Hepatic stellate cell (primary cell): ENCODE results near the gene FANCC.

Source experiments
- DNase-seq: peaks from one replicate; pipeline ENCODE4 v3.0.0; 2011; ENCODE audit warnings: low spot score

FANCC gene

DNA sequence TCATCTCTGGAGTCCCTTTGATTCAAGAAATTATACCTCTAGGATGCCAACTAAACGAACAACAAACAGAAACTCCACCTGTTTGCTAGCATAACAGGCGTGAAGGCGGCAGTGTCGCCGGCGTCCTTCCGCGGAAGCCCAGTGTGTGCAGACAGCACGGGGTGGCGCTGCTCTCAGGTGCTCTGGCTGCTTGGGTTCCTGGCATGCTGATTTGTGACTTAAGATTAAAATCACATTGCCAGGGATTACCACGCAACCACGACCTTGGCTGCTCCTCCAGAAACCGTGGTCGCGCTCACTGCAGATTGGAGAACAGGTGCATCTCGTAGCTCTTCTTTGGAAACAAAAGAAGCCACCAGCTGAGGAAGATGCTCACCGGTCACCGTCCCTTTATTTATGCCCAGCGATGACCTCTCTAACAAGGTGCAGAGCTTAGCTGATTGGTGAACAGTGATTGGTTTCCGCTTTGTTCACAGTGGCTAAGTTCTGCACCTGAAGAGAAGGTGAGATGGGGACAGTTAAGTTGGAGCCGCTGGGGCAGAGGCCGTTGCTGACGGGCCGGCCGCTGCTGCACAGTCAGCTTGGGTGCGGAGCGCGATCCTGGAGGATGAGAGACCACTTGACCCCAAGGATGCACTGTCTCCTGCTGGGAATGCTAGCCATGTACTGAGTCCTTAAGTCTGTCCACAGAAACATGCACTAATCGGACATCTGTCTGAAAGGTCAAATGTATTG is 232.3 kb downstream of the FANCC start:
- no peak for DNase-seq

DNA sequence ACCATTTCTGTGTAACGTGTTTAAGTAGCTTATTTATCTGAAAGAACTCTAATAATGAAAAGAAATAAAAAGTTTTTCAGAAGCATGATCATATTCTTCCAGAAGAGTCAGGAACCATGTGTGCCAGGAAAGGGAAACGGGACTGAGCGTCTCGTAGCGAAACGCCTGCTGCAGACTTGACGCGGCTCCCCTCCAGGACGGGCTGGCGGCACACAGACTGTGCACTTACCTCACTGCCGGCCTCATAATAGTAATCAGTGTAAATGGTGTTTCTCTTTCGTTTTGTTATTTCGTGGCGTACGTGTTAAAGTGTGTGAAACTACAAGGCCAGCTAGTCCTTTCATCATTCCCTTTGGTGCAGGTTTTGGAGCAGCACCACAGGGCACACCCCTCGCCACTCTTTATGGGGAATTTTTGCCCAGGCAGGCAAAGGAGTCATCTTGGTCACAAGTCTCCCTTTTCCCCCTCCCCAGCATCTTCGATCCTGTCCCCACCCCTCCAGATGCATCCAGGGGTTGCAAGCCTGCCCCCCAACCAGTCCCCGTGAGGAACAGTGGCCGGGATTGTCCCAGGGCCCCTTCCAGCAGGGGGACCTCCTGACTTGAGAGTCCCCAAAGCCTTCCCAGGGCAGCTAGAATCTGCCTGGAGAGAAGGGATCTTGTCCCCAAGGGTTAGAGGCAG is 233.1 kb downstream of the FANCC start:
- no peak for DNase-seq

DNA sequence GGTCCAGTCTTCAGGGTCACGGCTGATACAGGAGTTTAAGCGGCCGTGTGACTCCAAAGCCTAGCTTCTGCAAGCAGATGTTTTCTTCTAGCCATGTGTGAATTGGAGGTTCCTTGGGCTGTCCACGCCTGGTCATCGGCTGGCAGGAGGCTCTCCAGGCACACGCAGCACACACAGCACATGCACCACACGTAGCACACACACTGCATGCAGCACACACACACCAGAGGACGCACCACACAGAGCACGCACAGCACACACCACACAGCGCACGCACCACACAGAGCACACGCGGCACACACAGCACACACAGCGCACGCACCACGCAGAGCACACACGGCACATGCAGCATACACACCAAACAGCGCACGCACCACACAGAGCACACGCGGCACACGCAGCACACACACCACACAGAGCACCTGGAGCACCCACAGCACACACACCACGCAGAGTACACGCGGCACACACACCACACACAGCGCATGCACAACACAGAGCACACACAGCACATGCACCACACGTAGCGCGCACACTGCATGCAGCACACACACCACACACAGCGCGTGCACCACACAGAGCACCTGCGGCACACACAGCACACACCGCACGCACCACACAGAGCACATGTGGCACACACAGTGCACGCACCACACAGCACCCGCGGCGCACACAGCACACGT is 234.3 kb downstream of the FANCC start:
- no peak for DNase-seq

DNA sequence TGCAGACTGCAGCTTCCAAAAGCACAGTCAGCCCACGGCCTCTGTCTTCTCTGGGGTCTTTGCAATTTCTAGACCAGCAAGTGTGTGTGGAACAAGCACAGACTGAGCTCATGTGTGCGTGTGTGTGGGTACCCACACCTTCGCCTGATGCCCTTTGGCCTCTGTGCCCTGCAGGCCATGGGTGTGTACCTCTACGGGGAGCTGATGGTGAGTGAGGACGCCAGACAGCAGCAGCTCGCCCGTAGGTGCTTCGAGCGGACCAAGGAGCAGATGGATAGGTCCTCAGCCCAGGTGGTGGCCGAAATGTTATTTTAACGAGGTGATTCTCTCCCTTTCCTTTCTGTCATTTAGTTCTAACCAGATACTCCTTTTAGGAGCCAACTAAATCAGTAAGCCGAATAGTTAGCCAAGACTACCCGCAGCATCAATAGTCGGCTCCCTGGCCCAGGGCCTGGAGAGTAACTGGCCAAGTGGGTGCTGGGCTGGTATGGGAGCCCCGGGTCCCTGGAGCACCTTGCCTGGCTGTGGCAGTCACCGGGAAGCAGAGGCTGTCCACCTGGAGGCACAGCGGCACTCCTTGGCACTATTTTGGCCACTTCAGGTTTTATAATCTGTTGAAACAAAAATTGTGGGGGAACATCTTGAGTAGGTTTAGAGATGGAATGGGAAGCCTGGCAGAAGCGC is 235.0 kb downstream of the FANCC start:
- DNase-seq = no peak

DNA sequence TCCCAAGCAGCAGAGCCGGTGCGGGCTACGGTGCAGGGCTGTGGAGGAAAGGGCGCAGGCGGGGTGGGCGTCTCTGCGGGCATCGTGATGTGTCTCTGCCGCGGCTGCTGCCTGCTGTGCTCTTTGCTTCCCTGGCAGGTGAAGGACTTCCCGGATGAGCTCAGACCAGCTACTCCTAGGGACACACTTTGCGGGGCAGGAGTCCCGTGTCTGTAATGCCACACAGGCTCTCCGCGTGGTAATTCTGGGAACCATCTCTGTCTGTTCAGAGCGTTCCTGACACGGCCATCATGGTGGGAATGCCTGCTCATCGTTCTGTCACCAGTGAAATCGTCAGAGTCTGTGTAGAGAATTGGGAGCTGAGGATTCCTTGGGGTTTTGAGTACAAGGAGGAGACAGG is 235.5 kb downstream of the FANCC start:
- no peak for DNase-seq

DNA sequence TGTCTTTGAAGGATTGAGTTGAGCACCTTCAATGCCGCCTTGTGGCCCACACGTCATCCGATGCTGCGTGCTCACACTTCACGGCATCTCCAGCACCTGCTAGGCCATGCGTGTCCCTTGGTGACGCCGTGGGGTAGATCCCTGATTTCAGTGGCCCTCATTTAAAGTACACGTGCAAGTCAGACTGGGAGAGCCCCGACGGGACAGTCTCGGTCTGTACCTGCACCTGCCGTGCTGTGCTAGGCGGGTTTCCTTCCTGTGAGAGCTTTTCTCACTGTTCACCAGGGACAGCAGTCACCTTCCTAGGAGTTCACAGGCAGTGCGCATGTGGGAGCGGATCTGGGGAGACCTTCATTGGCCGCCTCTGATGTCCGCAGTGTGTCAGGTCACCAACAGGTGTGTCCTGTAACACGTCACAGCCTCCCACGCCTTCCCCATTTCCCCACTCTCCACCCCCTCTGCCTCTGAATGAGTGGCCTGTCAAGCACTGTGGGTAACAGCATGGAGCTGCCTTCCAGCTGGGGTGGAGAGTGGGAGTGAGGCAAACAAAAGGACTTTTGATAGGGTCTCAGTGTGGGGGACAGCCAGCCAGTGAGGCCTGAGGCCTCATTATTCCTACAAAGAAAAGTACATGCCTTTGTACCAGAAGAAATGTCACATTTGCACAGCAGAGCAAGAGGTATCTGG is 236.4 kb downstream of the FANCC start:
- no peak for DNase-seq

DNA sequence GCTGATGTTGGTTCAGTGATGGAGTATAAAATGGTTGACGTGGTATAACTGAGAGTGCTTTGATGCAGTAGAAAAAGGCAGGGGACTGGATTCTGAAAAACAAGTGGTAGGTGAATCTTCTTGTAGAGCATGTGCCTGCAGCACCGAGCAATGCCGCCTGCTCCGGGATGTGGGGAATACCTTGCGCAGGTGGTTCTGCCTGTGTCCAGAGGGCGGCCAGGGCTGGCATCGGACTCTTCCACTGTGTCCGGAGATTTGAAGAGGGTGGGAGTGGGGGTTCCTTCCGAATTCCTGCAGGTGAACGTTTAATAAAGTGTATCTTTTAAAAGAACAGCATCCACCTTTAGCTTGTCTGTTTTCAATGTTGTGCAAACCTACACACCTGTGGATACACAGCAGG is 238.0 kb downstream of the FANCC start:
- no peak for DNase-seq

DNA sequence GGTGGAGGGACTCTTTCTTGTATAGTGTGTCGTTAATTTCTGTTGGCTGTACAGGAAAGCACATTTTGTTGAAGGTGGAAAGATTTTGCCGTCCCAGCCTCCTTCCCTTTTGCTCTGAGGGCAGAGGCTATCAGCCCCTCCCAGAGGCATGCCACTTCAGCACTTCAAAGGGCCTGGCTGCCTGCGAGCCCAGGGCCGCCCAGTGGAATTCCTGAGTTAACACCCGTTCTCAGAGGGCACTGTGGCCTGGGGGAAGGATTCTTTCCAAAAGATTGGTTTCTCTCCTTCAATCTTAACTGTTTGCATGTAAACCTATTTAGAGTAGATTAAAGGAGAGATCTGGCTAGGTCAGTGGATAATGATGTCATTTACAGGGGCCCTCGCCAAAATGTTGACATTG is 238.6 kb downstream of the FANCC start:
- no peak for DNase-seq

DNA sequence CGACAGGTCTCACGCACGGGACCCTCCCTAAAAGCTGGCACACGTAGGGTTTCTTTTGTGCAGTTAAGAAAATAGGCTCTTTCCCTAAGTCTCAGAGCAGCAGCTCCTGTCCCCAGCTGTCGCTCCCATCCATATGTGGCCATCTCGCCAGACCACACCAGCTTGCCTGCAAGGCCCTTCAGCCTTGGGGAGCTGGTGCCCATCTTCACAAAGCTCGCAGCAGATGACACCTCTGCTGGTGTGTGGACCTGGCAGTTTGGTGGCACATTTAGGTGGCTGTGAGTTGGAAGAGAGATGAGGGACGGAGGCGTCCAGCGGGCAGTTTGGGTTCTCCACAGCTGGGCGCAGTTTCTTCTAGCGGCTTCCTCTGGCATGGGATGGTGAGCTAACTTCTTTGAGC is 239.0 kb downstream of the FANCC start:
- DNase-seq = no peak

DNA sequence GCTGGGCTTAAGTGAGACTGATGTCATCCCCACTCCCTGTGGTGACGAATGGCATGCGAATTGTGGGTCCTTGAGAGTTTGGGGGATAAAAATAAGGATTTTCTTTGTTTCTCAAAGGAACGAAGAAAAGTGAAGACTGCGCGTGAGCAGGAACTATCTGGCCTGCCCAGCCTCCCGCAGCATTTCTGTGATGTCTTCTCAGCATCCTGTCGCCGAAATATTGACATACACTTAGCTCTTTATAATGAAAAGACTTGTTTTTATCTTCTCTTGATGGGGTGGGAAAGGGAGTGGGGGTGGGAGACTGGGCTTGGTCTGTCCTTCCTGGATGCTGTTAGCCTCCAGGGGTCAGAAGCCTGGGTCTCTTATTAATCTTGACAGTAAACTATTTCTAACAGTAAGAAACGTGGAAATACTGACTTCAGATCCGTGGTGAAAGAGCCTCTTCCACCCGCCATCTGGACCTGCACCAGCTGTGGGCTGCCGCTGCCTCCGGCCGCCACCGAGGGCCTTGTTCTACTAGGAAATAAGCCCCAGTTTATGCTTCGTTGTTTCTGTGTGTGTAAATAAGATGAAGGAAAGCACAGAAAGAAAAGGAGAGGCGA is 239.6 kb downstream of the FANCC start:
- DNase-seq = no peak

DNA sequence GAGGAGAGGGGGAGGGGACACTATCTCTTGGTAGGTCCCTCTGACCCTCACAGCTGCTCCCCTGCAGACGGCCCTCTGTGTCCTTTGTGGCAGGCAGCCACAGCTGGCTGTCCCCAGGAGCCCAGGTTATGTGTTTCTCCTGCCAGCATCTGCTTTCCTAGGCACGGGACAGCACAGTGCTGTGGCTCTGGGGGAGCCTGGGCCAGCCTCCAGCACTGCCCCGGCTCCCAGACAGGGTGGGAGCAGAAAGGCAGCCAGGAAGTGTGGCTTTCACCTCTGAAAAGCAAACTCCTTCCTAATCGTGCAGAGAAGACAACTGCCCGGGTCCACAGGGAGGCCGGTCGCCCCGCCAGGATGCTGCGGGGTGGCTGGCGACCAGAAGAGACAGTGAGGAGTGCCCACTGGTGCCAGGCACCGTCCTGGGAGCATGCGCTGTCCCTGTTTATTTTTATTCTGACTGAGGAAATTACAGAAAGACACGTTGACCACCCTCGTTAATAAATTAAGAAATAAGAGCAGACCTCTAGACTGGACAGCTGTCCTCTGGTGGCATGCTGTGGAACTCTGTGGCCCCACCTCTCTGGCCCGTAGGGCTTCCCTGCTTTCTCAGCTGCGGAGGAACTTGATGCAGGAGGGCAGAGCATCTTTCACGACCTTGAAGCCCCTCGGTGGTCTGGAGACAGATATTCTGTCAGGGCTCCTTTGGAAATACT is 240.3 kb downstream of the FANCC start:
- no peak for DNase-seq

DNA sequence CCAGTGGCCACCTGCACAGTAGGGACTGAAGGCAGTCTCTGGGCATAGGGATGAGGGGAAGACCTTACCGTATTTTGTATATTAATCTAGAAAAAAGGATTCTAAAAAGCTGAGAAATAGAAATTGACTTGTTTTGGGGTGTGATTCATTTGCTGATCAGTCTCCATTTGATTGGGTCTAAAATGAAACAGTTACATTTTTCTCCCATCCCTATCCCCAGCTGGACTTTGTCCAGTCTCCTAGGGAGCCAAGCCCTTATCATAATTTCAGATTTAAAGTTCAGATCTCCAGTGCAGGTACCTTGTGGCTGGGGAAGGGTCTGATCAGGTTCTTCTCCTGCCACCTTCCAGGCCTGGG is 240.8 kb downstream of the FANCC start:
- no peak for DNase-seq

DNA sequence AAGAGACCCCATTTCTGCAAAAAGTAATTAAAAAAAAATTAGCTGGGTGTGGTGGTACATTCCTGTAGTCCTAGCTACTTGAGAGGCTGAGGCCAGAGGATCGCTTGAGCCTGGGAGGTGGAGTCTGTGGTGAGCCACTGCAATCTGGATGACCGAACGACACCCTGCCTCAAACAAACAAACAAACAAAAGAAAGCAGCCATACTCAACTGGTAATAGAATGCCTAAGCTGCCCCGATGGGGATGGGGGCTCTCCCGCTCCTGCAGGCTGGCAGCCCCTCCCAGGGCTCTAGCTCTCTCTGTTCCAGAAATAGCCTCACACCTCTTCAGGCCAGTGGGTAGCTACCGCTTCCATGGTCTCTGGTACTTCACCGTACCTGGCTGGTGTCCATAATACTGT is 241.8 kb downstream of the FANCC start:
- no peak for DNase-seq

DNA sequence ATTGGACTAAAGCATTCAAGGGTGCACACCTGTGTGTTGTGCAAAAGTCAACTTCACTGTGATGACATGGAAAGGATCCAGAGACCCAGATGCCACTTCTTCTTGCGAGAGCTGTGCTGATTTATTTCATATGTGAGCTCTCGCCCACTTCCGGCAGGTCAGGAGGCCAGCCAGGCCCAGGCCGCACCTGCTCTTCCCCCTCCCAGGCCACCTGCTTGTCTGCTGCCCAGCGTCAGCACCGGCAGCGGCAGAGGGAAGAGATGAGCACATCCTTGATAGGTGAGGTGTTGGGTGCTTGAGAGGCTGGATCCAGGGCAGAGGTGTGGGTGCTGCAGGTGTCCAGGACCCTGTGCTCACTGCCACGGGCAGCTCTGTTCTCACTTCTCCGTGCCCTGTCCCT is 242.9 kb downstream of the FANCC start:
- DNase-seq = no peak

DNA sequence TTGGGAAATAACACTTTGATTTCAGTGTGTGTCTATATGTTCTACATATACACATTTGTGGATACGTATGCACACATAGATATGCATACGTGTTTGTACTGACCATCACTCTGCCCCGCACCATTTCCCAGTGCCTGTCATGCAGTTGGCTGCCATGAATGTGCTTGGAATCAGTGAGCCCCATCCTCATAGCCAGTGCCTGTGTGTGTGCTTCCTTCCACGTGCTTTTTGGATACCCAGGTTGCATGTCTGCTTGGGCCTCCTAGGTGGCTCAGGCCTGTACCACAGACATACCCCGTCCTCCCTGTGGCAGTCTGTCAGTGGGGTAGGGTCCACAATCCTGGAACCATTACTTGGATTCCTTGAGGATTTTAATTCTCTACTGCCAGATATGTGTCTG is 243.6 kb downstream of the FANCC start:
- no peak for DNase-seq

DNA sequence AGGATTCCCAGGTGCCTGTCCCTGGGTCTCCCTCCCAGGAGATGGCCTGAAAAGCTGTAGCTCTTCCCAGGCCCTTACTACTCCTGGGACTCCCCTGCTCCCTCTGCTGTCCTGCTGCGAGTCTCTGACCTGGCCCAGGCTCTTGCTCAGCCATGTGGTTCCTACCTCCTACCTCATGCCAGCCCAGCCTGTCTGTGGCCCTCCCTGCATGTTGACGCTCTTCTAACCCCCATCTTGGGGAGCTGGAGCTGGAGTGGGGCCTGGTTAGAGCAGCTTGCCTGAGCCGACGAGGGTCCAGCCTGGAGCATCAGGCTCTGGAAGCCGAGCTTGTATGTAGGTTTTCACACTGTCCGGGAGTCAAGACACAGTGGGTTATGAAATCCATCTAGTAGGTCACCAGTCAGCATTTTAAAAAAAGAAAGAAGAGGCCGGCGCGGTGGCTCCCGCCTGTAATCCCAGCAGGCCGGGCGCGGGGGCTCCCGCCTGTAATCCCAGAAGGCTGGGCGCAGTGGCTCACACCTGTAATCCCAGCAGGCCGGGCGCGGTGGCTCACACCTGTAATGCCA is 244.4 kb downstream of the FANCC start:
- DNase-seq = no peak

DNA sequence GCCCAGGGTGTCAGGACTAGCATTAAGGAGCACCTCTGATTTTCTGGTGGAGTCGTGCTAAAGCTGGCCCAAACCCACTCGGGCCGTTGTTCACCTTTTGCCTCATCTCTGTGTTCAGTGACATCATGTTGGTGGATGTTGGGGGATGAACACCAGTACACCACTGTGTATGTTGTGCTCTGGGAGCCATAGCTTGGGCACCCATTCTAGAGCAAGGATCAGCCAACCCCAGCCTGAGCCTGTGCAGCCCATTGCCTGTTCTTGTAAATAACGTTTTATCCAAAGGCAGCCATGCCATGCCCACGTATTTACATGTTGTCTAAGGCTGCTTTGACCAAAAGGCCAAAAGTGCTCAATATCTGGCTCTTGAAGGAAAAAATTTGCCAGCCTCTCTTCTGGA is 245.6 kb downstream of the FANCC start:
- no peak for DNase-seq

DNA sequence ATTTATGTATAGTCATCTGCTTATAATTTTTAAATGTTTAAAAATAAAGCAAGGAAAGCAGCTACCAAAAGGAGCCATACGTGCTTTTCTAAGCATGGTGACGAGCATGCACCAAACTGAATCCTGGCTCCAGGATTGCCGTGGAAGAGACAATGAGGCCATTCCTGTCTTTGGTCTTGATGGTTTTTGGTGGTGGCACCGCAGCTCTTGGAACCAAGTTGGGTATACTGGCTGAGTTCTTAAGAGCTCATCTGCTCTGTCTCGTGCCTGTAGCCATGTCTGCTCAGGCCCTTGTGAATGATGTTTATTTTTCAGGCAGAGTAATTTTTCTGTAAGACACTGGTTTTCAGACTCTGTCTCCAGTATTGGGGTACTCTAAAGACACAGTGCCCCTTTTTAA is 246.1 kb downstream of the FANCC start:
- DNase-seq = no peak

DNA sequence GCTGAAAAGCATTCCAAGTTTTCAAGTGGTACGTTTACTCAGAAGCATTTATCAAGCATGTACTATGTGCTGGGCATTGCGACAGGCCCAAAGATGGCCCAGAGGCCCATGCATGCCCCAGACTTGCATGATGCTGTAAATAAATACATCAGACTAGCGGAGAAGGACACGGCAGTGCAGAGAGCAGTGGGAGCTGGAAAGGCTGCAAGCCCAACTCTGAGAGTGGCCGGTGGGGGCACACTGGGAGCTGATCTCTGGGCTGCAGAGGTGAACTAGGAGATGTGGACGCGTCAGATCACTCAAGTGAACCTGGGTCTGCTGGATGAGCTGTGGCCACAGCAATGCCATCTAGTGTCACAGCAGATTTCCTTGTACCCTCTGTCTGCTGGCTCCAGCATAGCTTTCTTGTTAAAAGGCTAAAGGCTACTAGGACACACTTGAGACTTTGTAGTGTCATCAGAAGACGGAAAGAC is 246.9 kb downstream of the FANCC start:
- DNase-seq = no peak

DNA sequence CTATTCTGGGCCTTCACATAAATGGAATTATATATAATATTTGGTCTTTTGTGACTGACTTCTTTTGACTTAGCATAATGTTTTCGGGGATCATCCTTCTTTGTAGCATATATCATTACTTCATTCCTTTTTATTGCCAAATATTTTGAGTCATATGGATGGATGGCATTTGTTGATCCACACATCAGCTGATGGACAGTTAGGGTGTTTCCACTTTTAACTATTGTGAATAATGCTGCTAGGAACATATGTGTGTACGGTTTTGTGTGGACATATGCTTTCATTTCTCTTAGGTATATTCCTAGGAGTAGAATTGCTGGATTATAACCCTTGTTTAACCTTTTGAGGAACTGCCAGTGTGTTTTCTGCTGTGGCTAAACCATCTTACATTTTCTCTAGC is 249.6 kb downstream of the FANCC start:
- no peak for DNase-seq

DNA sequence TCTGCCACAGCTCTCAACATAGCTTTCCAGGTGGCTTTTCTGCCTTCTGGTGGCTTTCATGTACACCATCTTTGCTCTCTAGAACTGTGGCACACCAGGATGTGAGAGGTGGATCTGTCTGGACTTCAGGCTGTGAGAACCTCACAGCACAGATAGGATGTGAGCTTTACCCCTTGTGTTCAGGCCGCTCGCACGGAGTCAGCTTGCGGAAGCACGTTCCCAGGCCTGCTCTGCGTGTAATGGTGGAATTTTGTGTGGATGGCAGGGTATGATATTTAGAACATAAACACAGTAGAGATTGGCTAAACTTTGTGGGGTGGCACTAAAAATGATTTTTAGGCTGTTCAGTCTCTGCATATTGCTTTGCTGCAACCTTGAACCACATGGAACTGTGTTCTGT is 250.5 kb downstream of the FANCC start:
- DNase-seq = no peak
